HG02870 (cell line): ENCODE results near the gene SHC3.

ENCODE experiments used
- ATAC-seq: cut with Tn5 transposase; IDR thresholded peaks from one replicate; pipeline ENCODE4 v1.9.1; 2021; ENCODE audit warnings: mild to moderate bottlenecking, moderate library complexity; ENCODE audit not compliant: unreplicated experiment

The SHC3 gene

DNA sequence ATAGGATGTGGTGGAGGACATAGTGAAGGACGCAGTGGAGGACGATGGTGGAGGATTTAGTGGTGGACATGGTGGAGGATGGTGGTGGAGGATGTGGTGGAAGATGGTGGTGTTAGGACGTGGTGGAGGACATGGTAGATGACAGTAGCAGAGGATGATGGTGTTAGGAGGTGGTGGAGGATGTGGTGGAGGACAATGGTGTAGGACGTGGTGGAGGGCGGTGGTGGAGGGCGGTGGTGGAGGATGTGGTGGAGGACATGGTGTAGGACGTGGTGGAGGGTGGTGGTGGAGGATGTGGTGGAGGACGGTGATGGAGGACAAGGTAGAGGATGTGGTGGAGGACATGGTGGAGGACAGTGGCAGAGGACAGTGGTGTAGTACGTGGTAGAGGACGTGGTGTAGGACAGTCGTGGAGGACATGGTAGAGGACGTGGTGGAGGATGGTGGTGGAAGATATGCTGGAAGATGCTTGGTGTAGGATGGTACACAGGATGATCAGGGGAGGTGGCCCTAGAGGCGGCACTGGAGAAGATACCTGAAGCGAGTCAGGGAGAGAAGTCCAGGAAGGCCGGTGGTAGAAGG, 118.6 kb downstream of the SHC3 start:
- ATAC-seq: no peak

DNA sequence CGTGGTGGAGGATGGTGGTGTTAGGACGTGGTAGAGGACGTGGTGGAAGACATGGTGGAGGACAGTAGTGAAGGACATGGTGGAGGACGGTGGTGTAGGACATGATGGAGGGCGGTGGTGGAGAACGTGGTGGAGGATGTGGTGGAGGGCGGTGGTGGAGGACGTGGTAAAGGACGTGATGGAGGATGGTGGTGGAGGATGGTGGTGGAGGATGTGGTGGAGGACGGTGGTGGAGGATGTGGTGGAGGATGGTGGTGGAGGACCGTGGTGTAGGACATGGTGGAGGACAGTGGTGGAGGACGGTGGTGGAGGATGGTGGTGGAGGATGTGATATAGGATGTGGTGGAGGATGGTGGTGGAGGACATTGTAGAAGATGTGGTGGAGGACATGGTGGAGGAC, 119.7 kb downstream of the SHC3 start:
- ATAC-seq: no peak

DNA sequence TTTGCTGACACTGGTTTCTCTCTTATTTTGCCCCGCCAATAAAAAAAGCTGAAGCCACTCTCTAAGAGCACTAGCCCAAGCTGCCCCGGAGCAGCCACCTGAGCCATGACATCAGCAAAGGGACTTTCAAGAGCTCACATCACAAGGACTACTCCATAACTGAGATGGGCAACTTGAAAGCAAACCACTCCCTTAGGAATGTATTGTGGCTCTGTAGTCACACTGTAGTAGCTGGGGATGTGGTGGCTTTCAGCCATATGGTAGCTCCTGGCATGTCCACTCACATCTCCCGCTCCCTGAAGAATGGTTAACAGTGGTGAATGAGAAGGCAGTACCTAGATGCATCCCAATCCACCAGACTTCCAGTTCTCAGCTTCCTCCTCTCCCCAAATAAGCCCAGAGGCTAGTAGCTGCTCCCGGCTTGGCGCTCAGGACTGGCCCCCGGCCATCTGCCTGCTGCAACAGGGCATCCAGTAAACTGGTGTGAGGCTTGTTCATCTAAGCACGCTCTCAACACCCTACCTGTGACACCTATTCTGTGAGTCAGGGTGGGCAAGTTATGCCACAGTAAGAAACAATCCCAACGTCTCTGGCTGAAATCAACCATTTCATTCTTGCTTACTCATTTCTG, 123.6 kb downstream of the SHC3 start:
- no peak for ATAC-seq

DNA sequence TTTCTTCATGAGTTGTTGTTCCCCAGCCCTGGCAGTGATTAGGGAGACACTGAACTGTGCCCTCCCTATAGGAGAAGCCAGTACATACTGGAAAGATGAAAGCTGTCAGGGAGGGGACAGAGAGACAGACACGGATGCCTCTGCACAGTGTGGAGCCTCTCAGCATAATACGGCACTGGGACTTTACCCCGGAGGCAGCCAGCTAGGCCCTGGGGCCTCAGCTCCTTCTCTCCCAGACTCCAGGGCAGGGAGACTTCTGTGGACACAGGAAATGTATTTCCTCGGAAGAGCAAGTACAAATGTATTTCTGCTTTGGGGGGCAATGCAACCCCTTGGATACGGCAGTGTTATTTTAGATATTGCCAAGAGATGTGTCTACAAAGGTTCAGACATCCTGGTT, 125.3 kb downstream of the SHC3 start:
- ATAC-seq: no peak

DNA sequence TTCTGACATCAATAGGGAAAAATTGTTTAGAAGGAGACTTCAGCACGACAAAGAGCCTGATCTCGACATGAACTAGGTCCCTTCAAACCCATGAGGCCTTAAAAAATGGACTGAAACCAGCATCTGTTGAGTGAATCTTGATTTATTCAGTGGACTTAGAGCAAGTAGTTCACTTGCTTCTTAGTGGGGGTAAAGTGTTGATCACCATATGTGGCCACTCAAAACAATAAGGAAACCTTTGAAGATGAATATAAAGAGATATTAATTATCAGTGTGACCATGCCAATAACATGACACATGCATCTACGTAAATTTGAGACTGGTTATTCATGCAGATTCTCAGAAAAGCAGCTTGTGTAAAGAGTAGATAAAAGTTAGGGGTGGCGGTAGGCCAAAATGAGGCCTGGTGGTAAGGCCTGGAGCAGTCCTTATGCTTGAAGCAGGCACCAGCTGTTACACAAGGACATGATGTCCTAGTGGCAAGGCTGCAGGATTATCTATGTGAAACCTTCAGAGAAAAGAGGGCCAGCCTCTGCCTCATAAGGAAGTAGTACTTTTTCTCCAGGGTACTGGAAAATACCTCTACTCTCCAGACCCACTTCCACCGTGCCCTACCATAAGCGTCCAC, 126.0 kb downstream of the SHC3 start:
- no peak for ATAC-seq

DNA sequence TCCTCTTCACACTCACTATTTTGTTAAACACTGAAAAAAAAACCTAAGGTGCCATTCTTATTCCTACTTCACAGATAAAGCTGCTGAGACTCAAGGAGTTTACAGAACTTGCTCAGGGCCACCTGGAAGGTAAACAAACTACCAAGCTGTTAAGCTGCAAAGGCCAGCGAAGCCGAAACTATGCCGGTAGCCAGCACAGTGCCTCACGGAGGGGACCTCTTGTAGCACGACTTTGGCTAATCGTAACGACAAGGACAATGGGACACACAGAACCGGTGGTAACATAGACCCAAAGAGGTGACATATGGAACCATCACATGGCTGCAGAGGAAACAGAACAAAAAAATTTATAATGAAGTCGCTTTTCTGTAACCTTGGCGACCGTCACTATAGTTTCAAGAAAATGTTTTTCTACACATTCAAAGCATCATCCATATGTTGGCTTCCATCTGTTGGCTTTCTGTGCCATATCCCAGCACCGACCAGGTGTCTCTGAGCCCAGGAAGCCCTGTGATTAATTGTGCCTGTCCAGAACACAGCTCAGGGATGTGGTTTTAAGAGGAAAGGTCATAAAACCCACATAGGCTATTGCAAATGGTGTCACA, 127.1 kb downstream of the SHC3 start:
- ATAC-seq: no peak

DNA sequence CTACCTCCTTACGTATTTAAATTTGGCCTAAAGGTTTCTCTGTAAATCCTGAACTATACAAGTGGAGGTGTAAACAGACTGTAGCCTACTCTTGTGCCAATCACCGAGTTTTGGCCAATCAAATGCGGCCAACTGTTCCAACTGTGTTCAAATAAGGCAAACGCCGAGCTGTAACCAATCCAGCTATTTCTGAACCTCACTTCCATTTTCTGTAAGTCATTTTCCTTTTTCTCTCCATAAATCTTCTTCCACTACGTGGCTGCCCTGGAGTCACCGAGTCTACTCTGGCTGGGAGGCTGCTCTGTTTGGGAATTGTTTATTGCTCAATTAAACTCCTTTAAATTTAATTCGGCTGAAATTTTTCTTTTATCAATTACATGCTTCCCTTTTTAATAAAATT, 129.0 kb downstream of the SHC3 start:
- ATAC-seq: no peak

DNA sequence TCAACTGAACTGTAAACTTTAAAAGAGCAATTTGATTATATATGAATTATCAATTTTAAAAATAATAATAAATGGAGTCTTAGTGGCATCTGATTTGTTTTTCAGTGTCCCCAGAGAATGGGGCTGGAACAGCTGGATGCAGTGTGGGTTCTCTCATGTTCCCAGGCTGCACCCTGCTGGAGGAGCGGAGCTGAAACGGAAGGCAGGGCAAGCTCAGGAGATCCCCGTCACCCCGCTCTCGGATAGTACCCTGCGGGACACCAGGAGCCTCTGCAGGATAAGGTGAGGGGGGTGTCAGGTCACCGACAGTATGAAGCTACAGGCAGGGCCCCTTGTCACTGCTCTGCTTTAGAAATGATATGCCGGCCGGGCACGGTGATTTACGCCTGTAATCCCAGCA, 130.0 kb downstream of the SHC3 start:
- no peak for ATAC-seq

DNA sequence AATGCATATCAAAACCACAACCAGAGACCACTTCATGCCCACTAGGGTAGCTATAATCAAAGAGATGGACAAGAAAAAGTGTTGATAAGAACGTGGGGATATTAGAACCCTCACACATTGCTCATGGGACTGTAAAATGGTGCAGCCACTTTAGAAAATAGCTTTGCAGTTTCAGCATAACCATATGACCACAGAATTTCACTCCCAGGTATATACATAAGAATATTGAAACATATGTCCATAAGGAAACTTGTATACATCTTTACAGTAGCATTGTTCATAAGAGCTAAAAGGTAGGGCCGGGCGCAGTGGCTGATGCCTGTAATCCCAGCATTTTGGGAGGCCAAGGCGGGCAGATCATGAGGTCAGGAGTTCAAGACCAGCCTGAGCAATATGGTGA, 131.0 kb downstream of the SHC3 start:
- no peak for ATAC-seq

DNA sequence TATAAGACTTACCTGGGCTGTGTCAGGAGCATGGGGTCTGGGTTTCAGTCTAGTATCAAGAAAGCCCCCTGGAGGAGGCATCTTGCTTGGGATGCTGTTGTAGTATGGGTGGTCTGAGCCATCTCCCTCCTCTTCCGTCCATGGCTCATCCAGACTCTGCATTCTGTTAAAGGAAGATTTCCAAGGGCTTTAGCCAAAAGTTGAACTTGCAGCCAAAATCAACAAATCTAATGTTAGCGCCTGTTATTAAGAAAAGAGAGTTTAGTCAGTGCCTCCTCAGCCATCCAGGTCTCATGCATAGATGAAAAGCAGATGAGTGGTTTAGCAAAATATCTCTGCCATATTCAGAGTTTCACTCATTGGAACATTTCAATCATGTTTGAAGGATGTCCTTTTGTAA, 131.8 kb downstream of the SHC3 start:
- ATAC-seq: no peak

DNA sequence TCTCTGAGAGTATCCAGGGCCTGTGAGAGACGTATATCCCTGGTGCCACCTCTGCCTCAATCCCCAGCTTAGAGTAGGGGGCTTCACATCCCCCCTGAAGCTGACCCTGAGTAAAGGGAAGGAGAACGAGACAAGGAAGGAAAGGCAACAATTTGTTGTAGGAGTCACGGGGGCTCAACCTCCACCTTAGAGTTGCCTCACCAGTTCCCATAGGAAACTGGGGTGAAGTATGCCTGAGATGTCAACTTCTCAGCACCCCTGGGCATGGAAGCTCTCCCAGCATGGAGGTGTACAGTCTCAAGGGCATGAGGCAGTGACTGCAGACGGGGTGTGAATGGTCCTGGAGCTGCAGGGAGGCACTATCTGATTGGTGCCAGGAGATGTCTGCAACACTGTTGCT, 133.7 kb downstream of the SHC3 start:
- no peak for ATAC-seq

DNA sequence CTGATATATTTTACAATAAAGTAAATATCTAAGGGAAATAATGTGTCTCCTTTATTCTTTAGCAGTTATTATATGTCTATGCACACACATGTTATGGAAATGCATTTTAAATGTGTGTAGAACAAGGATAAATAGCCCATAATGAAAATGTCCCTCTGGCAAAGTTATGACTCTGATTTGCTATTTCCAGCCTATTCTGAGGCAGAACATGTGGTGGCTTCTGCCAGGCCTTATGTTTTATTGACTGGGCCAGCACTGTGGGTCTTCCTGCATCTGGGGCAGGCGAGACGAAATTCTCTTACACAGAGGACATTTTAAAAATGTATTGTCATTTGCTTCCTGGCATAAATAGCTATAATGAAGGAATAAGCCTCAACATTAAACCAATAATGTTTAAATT, 134.5 kb downstream of the SHC3 start:
- ATAC-seq: no peak

DNA sequence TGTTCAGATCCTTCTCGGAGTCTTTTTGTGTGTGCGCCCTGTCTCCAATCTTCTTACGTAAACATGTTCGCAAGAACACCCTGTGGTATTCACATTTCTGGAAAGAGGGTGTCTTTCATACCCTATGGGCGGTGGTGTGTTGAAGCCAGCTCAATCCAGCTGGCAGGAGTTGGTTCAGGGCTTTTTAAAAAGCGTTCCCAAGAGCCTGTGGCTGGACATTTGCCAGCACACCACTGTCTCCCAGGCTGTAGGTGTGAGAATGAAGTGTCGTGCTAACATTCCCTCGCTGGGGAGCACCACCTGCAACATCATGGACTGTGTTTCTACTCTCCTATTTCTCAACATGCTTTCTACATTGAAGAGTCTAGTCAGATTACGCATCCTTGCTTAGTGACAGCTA, 135.6 kb downstream of the SHC3 start:
- ATAC-seq: no peak

DNA sequence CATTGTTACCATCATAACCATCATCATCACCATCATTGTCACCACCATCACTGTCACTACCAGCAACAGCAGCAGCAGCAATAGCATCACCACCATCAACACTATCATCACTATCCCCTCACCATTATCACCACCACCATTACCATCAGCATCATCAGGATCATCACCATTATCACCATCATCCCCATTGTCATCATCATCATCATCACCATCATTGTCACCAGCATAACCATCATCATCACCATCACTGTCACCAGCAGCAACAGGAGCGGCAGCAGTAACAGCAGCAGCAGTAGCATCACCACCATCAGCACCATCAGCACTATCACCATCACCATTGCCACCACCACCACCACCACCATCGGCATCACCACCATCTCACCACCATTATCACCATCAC, 139.0 kb downstream of the SHC3 start:
- ATAC-seq: no peak

DNA sequence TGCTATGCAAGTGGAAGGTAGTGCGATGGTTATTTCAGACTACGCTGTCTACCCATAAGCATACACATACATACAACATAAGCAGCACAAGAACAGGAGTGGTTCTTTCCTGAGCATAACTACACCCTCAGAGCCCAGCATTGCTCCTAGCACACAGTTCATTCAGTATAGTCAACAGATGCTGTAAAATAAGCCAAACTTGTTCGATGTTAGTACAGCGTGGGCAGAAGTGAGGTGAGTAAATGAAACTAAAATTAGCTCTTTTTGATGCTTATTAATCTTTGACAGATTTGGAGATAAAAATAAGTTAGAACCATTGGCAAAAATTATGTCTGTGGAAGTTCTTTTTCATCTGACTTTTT, 139.5 kb downstream of the SHC3 start:
- no peak for ATAC-seq

DNA sequence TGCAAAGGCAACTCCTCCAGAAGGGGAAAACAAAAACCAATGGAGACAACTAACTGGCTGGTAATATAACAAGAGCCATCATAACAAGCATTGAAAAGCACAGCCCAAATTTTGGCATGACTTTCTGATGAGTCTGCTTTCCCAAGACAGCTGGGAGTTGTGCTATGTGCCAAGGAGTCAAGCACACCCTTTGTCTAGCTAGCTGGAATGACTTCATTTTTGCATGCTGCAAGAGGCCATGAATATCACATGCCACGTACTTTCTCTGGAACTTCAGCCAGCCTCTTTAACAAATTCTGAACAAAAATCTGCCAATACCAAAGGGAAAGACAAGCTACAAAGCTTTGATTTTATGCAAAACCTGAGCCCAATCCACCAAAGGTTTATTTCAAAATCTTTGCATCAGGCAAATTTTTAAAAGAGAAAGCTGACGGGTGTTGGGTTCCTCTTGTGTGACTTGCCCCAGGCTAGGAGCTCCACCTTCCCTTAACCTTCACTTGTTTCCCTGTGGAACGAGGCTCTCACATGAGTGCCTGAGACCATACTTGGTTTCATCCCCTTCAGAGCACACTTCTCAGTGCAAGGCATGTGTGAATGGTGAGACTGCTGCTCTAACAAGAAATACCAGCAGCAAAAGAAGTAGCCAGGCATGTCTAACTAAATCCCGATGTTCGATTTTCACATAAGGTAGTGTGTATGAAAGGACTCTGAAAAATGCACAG, 140.1 kb downstream of the SHC3 start:
- ATAC-seq: no peak

DNA sequence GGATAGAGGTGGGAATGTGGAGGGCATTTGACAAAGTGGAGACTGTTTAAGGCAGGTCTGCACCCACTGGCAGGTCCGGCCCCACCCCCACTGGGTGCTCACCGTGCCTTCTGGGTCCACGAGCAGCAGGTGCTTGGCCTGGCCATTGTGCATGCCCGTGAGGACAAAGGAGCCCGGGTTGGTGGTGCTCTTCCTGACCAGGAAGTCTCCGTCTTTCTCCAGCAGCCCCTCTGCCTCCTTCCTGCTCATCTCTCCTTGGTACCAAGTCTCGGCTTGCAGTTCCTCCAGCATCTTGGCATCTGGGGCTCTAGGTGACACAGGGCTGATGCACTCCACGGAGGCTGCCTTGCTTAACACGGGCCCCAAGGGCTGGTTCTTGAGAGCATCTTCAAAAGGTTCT, 140.7 kb downstream of the SHC3 start:
- ATAC-seq: no peak

DNA sequence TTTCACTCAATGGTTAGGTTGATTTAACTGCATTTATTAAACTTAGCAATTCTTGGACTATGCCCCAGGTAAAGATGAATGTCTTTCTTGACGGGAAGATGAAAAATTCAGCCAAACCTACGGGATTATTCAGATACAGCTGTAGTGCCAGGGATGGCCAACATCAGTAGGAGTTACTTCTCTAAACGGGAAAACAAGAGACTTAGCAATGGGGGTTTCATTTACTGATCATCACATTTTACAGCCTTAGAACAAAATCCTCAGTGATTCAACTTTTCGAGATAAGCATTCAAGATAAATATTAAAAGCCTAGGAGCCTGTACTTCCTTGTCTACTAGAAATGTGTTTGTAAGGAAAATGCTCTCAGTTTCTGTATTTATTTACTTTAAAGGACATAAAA, 141.3 kb downstream of the SHC3 start:
- no peak for ATAC-seq

DNA sequence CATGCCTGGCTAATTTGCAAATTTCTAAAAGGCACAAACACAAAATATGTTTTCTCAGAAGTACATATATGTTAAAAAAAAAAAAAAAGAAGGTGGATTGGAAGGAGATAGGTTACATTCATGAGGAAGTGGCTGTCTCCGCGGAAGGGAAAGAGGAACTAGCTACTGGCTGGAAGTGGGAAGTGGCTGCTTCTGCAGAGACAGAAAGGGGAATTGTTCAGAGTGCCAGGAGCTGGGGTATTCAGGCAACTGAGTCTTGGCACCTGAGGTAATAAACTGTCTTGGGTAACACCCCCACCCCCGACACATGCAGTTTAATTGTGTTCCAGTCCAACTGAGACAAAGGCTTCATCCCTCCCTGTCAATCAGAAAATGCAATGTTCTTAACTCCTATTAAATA, 141.7 kb downstream of the SHC3 start:
- no peak for ATAC-seq

DNA sequence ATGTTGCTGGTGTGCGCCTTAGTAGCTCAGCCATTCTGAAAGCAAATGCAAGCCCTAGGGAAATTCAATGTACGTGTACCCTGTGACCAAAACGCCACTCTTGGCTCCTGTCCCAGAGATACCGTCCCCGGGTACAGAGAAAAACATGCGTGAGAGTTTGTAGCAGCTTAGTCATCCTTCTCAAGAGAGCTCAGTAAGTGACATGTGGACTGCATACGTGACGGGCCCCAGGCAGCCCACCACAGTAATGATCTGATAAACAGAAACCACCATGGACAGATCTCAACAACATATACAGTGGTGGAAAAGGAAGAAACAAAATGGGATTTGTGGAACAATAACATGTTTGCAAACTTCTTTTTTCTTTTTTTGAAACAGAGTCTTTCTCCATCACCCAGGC, 142.2 kb downstream of the SHC3 start:
- ATAC-seq: no peak

DNA sequence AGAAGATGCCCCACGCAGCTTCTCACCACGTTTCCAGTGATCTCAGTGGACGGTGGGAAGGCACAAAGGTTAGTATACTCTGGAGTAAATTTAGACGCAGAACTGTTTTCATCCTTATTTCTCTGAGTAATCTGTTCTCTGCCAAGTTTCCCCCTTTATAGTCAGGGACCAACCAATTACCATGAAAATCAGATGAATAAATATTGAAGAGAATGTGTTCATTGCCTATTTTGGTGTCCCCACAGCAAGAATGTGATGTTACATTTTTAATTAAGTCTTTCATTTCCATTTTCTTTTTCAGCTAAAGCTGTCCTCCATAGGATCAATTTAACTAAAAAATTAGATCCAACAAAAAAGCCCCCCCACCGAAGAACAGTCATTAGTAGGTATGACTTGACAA, 146.0 kb downstream of the SHC3 start:
- ATAC-seq: no peak

DNA sequence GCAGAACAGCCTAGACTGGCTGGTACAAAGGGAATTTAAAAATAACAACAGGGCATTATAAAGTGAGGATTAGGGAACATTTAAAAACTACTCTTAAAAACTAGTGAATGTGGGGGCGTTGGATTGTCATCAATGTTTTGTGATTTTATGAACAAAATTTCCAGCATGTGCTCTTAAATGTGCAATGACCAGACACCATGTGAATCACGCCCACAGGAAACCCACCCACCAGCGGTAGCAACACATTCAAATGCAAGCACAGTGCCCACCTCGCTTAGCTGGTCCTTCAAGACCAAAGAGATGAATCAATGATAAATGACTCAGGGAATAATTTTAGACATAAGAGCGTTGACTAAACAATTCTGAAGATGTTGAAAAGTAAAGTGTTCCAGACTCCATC, 146.4 kb downstream of the SHC3 start:
- ATAC-seq: no peak
